Measurements from ENCODE around the gene ZNF345. TPM values are rescaled to one million over a fixed set of nuclear protein-coding genes. Genes with fewer than 3 reads are reported as not detected.

The ZNF345 gene
- total RNA-seq, 1 donor from 2014 or later = 2.9 TPM

DNA sequence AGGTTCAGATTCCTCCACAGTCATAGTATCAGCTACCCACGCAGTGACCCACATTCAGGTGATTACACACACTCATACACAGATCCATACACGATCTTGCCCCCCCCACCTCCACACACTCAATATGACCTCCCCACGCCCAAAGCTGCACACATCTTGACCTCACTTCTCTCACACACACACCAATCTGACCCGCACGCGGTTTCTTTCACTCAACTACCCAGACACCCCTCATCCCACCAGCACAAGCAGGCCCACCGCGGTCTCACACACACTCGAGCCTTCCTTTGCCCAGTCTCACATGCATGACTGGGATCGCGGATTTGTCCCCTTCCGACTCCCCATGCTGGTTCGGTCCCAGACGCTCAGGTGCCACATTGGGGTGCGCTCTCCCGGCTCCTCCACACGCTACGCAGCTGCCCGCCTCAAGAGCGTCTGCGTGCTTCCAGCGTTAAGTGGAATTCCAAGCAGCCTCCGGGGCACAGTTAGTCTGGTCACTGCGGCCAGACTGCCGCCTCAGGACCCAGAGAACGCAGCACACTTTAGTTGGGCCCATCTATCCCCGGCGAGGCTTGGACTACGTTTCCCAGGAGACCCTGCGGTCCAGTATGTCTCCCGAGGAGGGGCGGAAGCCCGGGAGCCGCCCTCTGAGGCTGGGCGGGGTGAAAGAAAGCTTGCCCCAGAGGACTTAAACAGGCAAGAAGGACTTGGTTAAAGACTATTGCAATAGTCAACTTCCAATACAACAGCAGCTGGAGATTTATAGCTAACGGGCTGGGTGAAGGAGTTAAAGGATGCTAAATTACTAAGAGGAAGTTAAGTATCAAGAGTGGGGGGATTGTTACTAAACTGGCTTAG lies 746 bp upstream of the ZNF345 start:
- intact Hi-C loops (cut with micrococcal nuclease) = no loop called here
- Histone ChIP-seq H3K27me3 (ENCODE audit: low read depth) (no peaks in the 10 kb centered on the region), H3K4me1 (peaks cover 49% of the 10 kb centered on the region), H3K4me3 (peak overlapping the region; percentile 89), H3K36me3 (peaks cover 38% of the 10 kb centered on the region), H3K27ac (replicated peaks) (peak overlapping the region; percentile 95), H3K9me3 (replicated peaks) (peaks cover 16% of the 10 kb centered on the region)
- peak; percentile 91 for DNase-seq
- TF ChIP-seq CTCF (IDR thresholded peaks at IDR 0.05; ENCODE audit: borderline replicate concordance) = no peak

GRCh38 chr19:36851898-36852297 lies 1.2 kb downstream of the ZNF345 start:
- Histone ChIP-seq H3K9me3 (replicated peaks) (peaks cover 30% of the 10 kb centered on the region), H3K27ac (replicated peaks) (peak overlapping the region; percentile 95), H3K27me3 (ENCODE audit: low read depth) (no peaks in the 10 kb centered on the region), H3K36me3 (peaks cover 46% of the 10 kb centered on the region), H3K4me1 (peaks cover 40% of the 10 kb centered on the region), H3K4me3 (peak overlapping the region; percentile 89)
- intact Hi-C loops (cut with micrococcal nuclease) = no loop called here
- TF ChIP-seq CTCF (IDR thresholded peaks at IDR 0.05; ENCODE audit: borderline replicate concordance) = no peak
- no peak for DNase-seq

DNA sequence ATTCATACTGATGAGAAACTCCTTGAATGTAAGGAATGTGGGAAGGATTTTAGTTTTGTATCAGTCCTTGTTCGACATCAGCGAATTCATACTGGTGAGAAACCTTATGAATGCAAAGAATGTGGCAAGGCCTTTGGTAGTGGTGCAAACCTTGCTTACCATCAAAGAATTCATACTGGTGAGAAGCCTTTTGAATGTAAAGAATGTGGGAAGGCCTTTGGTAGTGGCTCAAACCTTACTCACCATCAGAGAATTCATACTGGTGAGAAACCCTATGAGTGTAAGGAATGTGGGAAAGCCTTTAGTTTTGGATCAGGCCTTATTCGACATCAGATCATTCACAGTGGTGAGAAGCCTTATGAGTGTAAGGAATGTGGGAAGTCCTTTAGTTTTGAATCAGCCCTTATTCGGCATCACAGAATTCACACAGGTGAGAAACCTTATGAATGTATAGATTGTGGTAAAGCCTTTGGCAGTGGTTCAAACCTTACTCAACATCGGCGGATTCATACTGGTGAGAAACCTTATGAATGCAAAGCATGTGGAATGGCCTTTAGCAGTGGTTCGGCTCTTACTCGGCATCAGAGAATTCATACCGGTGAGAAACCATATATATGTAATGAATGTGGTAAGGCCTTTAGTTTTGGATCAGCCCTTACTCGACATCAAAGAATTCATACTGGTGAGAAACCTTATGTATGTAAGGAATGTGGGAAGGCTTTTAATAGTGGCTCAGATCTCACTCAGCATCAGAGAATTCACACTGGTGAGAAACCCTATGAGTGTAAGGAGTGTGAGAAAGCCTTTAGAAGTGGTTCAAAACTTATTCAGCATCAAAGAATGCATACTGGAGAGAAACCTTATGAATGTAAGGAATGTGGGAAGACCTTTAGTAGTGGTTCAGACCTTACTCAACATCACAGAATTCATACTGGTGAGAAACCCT lies 26.6 kb downstream of the ZNF345 start:
- Histone ChIP-seq H3K27ac (replicated peaks) (no peak overlapping the region), H3K4me3 (no peak overlapping the region), H3K4me1 (no peaks in the 10 kb centered on the region), H3K36me3 (peaks cover 100% of the 10 kb centered on the region), H3K27me3 (ENCODE audit: low read depth) (no peaks in the 10 kb centered on the region), H3K9me3 (replicated peaks) (peaks cover 100% of the 10 kb centered on the region)
- no peak for DNase-seq
- no peak for TF ChIP-seq CTCF (IDR thresholded peaks at IDR 0.05; ENCODE audit: borderline replicate concordance)
- intact Hi-C loops (cut with micrococcal nuclease) = loop anchor here (10.0 kb wide), 1 partner anchor 62 kb away; no protein-coding TSS in a partner anchor

DNA sequence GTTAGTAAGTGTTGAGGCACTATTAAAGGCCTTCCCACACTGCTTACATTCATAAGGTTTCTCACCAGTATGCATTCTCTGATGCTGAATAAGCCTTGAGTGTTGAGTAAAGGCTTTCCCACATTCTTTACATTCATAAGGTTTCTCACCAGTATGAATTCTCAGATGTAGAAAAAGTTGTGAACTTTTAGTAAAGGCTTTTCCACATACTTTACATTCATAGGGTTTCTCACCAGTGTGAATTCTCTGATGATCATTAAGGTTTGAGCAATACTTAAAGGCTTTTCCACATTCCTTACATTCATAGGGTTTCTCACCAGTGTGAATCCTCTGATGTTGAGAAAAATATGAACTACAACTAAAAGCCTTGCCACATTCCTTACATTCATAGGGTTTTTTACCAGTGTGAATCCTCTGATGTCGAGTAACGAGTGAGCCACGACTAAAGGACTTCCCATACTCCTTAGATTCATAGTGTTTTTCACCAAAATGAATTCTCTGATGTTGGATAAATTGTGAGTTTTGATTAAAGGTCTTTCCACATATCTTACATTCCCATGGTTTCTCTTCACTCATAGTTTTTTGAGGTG lies 41.2 kb downstream of the ZNF345 start:
- H3K4me3 ChIP-seq = no peak overlapping the region
- DNase-seq = no peak
- H3K36me3 ChIP-seq = peaks cover 98% of the 10 kb centered on the region
- H3K9me3 ChIP-seq (replicated peaks) = peaks cover 100% of the 10 kb centered on the region
- no peak overlapping the region for H3K27ac ChIP-seq (replicated peaks)
- intact Hi-C loops (cut with micrococcal nuclease) = no loop called here
- TF ChIP-seq CTCF (IDR thresholded peaks at IDR 0.05; ENCODE audit: borderline replicate concordance) = no peak
- H3K27me3 ChIP-seq (ENCODE audit: low read depth) = no peaks in the 10 kb centered on the region
- no peaks in the 10 kb centered on the region for H3K4me1 ChIP-seq

DNA sequence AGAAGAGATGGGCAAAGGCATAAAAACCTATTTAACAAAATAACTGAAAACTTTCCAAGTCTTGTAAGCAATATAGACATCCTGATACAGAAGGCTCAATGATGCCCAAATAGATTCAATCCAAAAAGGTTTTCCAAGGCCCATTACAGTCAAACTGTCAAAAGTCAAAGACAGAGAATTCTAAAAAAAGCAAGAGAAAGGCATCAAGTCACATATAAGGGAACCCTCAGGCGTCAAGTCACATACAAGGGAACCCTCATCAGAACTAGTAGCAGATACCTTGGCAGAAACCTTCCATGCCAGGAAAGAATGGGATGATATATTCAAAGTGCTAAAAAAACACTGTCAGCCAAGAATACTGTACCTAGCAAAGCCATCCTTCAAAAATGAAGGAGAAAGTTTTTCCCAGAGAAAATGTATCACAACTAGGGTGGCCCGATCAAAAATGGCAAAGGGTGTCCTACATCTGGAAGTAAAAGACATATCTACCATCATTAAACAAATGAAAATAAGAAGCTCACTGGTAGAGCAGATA lies 44.2 kb downstream of the ZNF345 start:
- no peak for DNase-seq
- H3K27me3 ChIP-seq (ENCODE audit: low read depth) = no peaks in the 10 kb centered on the region
- TF ChIP-seq CTCF (IDR thresholded peaks at IDR 0.05; ENCODE audit: borderline replicate concordance) = no peak
- H3K36me3 ChIP-seq = peaks cover 100% of the 10 kb centered on the region
- no peak overlapping the region for H3K4me3 ChIP-seq
- no peak overlapping the region for H3K27ac ChIP-seq (replicated peaks)
- intact Hi-C loops (cut with micrococcal nuclease) = no loop called here
- H3K9me3 ChIP-seq (replicated peaks) = peaks cover 100% of the 10 kb centered on the region
- no peaks in the 10 kb centered on the region for H3K4me1 ChIP-seq

Measured in left ventricle myocardium inferior (tissue), 1 donor.